Measurements from ENCODE around the gene NAPB. TPM values are rescaled to one million over a fixed set of nuclear protein-coding genes. Genes with fewer than 3 reads are reported as not detected.

NAPB gene
- total RNA-seq, 4 donors from 2014 or later: 10.9 to 16.1 (median 13.6) TPM

DNA sequence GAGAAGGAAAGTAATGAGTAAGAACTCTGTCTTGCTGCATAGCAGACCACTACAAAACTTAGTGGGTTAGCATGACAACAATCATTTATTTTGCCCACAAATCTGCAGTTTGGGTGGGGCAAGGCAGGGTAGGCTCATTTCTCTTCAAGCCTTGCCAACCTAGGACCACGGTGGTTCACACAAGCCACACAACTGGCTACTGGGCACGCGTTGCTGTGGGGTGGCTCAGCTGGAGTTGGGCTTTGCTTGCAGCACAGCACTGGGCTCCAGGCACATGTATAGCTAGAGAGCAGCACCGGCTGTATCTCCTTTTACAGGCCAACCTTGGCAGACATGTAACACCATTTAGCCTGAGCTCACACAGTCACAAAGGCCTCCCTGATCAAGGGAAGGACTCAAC lies 75.3 kb downstream of the NAPB start:
- Histone ChIP-seq H3K4me1 (peaks cover 4 to 13% (median 9%) of the 10 kb centered on the region in 4 donors), H3K9me3 (no peaks in the 10 kb centered on the region), H3K27me3 (no peaks in the 10 kb centered on the region), H3K36me3 (no peaks in the 10 kb centered on the region), H3K4me3 (no peak overlapping the region), H3K27ac (no peak overlapping the region)
- 84 to 89% methylated on average over 4 of the region's 4 CpGs for WGBS, 2 donors
- no peak for TF ChIP-seq POLR2A (IDR thresholded peaks at IDR 0.05)
- TF ChIP-seq EP300 (IDR thresholded peaks at IDR 0.05): no peak
- TF ChIP-seq, protein P1, sequence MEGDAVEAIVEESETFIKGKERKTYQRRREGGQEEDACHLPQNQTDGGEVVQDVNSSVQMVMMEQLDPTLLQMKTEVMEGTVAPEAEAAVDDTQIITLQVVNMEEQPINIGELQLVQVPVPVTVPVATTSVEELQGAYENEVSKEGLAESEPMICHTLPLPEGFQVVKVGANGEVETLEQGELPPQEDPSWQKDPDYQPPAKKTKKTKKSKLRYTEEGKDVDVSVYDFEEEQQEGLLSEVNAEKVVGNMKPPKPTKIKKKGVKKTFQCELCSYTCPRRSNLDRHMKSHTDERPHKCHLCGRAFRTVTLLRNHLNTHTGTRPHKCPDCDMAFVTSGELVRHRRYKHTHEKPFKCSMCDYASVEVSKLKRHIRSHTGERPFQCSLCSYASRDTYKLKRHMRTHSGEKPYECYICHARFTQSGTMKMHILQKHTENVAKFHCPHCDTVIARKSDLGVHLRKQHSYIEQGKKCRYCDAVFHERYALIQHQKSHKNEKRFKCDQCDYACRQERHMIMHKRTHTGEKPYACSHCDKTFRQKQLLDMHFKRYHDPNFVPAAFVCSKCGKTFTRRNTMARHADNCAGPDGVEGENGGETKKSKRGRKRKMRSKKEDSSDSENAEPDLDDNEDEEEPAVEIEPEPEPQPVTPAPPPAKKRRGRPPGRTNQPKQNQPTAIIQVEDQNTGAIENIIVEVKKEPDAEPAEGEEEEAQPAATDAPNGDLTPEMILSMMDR (IDR thresholded peaks at IDR 0.05): no peak
- DNase-seq (ENCODE audit: low spot score in 2 of 2): no peak

DNA sequence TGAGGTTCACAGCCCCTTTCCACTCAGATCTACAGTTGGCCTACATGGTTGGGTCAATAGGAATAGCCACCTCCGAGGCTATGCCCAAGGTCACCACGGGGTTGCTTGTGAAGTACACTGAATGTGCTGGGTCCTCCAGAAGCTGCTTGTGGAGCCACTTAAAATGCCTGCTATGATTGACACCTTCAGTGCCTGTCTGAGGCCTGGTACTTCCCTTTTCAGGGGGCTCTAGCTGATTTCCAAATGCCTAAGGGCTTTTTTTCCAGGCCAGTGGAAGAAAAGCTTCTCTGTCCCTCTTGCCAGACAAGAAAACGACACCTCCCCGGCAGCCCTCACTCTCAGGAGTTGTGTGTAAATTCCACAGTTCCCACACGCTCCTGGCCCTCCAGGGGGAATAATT lies 77.0 kb downstream of the NAPB start:
- peaks cover 3 to 14% (median 5%) of the 10 kb centered on the region in 4 donors for H3K4me1 ChIP-seq
- WGBS, 2 donors: 30 to 35% methylated on average over 5 of the region's 5 CpGs
- H3K27ac ChIP-seq: no peak overlapping the region
- TF ChIP-seq, protein P1 (IDR thresholded peaks at IDR 0.05): no peak
- TF ChIP-seq EP300 (IDR thresholded peaks at IDR 0.05) (no peak), POLR2A (IDR thresholded peaks at IDR 0.05) (no peak)
- no peak for DNase-seq (ENCODE audit: low spot score in 2 of 2)
- no peaks in the 10 kb centered on the region for H3K27me3 ChIP-seq
- H3K4me3 ChIP-seq: no peak overlapping the region
- no peaks in the 10 kb centered on the region for H3K36me3 ChIP-seq
- no peaks in the 10 kb centered on the region for H3K9me3 ChIP-seq

DNA sequence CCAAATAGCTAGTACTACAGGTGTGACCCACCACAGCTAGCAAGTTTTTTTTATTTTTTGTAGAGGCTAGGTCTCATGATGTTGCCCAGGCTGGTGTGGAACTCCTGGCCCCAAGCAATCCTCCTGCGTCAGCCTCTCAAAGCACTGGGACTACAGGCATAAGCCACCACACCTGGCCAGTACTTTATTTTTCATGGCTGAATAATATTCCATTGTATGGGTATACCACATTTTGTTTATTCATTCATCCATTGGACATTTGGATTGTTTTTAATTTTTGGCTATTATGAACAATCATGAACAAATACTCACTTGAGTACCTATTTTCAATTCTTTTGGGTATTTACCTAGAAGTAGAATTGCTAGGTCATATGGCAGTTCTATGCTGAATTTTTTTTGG lies 77.7 kb downstream of the NAPB start:
- no peaks in the 10 kb centered on the region for H3K9me3 ChIP-seq
- TF ChIP-seq, protein P1 (IDR thresholded peaks at IDR 0.05): no peak
- TF ChIP-seq EP300 (IDR thresholded peaks at IDR 0.05) (no peak), POLR2A (IDR thresholded peaks at IDR 0.05) (no peak)
- WGBS, 2 donors: 93 to 100% methylated on average over 1 of the region's 1 CpG
- H3K27me3 ChIP-seq: no peaks in the 10 kb centered on the region
- H3K4me1 ChIP-seq: peaks cover 0 to 6% (median 0%) of the 10 kb centered on the region in 4 donors
- DNase-seq (ENCODE audit: low spot score in 2 of 2): no peak
- H3K36me3 ChIP-seq: no peaks in the 10 kb centered on the region
- no peak overlapping the region for H3K4me3 ChIP-seq
- H3K27ac ChIP-seq: no peak overlapping the region

DNA sequence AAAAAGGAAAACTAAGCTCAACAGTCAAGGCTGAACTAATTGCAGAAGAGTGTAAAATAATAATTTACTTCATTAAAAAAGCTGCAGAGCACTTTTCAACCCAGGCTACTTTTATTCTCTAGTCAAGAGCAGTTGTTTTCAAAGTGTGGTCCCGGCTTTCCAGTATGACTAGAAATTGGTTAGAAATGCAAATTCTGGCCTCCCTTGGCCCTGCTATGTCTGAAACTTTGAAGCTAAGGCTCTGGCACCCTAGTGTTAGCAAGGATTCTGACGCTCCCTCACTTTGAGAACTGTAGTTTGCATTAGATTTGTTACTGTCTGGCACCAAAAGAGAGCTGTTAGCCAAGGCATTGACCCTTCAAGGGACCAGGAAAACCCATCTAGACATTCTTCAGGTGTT lies 80.2 kb downstream of the NAPB start:
- WGBS, 2 donors: 62 to 83% methylated on average over 2 of the region's 2 CpGs
- H3K4me3 ChIP-seq: no peak overlapping the region
- DNase-seq (ENCODE audit: low spot score in 2 of 2): no peak
- H3K36me3 ChIP-seq: no peaks in the 10 kb centered on the region
- H3K4me1 ChIP-seq: peaks cover 0 to 9% (median 0%) of the 10 kb centered on the region in 4 donors
- no peaks in the 10 kb centered on the region for H3K27me3 ChIP-seq
- H3K9me3 ChIP-seq: no peaks in the 10 kb centered on the region
- TF ChIP-seq POLR2A (IDR thresholded peaks at IDR 0.05) (no peak), EP300 (IDR thresholded peaks at IDR 0.05) (no peak)
- TF ChIP-seq, protein P1 (IDR thresholded peaks at IDR 0.05): no peak
- no peak overlapping the region for H3K27ac ChIP-seq

DNA sequence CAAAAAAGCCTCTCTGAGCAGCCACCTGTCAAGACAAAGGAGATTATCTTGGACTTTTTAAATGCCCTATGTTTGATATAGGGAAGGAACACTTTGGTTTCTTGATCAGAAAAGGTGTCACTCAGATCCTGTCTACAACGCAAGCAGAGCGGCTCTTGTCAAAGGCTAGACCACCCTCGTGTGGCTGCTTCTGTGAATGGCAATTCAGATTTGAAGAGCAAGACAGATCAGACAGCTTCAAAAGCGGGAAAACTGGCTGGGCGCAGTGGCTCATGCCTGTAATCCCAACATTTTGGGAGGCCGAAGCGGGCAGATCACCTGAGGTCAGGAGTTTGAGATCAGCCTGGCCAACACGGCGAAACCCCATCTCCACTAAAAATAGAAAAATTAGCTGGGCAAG lies 80.8 kb downstream of the NAPB start:
- H3K4me1 ChIP-seq: peaks cover 0 to 9% (median 0%) of the 10 kb centered on the region in 4 donors
- H3K27me3 ChIP-seq: no peaks in the 10 kb centered on the region
- H3K27ac ChIP-seq: no peak overlapping the region
- no peaks in the 10 kb centered on the region for H3K9me3 ChIP-seq
- H3K36me3 ChIP-seq: no peaks in the 10 kb centered on the region
- no peak overlapping the region for H3K4me3 ChIP-seq
- WGBS, 2 donors: 31 to 38% methylated on average over 9 of the region's 9 CpGs
- DNase-seq (ENCODE audit: low spot score in 2 of 2): peak; percentile 68 to 87
- no peak for TF ChIP-seq POLR2A (IDR thresholded peaks at IDR 0.05)
- TF ChIP-seq, protein P1 (IDR thresholded peaks at IDR 0.05): peak; percentile 32 to 86 (median 72)
